Naive thymus-derived CD4-positive, alpha-beta T cell (primary cell): ENCODE data around the gene PPP1R1B. TPM values are rescaled to one million over a fixed set of nuclear protein-coding genes. Genes with fewer than 3 reads are reported as not detected.
"Not testable (repeated sequence)": the region's sequence is repeated elsewhere in the genome, so short reads cannot be mapped to it uniquely, and the experiment has no call there.

ENCODE experiments used
- ATAC-seq: fragments of 150-1000 bp; cut with Tn5 transposase; 2 replicates; pipeline ENCODE4 v1.10.0; 2021; ENCODE audit warnings: mild to moderate bottlenecking, moderate library complexity
- CTCF ChIA-PET: fragments of 350-600 bp; sonication (Branson Sonifier 250); formaldehyde crosslinking; loops from one replicate; lab custom pipeline; 2021; ENCODE audit warnings: antibody characterized with exemption; lab: Charles Lee
- POLR2A ChIA-PET: fragments of 350-600 bp; sonication (Branson Sonifier 250); formaldehyde crosslinking; loops from one replicate; lab custom pipeline; 2021; ENCODE audit warnings: antibody characterized with exemption, inconsistent platforms; lab: Charles Lee
- DNase-seq, 9 donors: peaks; one replicate each; pipeline versions ENCODE4 v3.0.0 to v3.0.0-alpha.2; 2020 to 2022; ENCODE audit warnings: mixed read lengths in 1 of 9
- H3K27ac ChIP-seq: one replicate; pipeline ENCODE4 v1.7.0; 2013; ENCODE audit warnings: mild to moderate bottlenecking, low read depth, low read length, moderate library complexity
- H3K27me3 ChIP-seq, 2 donors: one replicate each; pipeline ENCODE4 v1.7.0; 2013; ENCODE audit warnings: low read length in 2 of 2, mild to moderate bottlenecking in 2 of 2, moderate library complexity in 2 of 2; ENCODE audit not compliant: control insufficient read depth in 2 of 2, insufficient read depth in 2 of 2
- H3K36me3 ChIP-seq, 3 experiments: 1 replicate in 2 of 3; 2 replicates in 1 of 3; pipeline ENCODE4 v1.7.0; 2013; ENCODE audit warnings: low read length in 3 of 3, mild to moderate bottlenecking in 3 of 3, moderate library complexity in 1 of 3; ENCODE audit not compliant: insufficient read depth in 3 of 3, control insufficient read depth in 2 of 3
- H3K4me1 ChIP-seq, 2 donors: one replicate each; pipeline ENCODE4 v1.7.0; 2013; ENCODE audit warnings: low read length in 2 of 2, mild to moderate bottlenecking in 2 of 2, moderate library complexity in 1 of 2; ENCODE audit not compliant: control insufficient read depth in 2 of 2, insufficient read depth in 2 of 2
- H3K4me3 ChIP-seq: 2 replicates; pipeline ENCODE4 v1.7.0; 2013; ENCODE audit warnings: mild to moderate bottlenecking, low read length
- H3K9me3 ChIP-seq, 3 experiments: 1 replicate in 2 of 3; 2 replicates in 1 of 3; pipeline ENCODE4 v1.7.0; 2013; ENCODE audit warnings: low read length in 3 of 3; ENCODE audit not compliant: control insufficient read depth in 2 of 3
- H3K27ac Mint-ChIP-seq, 9 donors: one replicate each; pipeline ENCODE4 v1.8.0; 2020 to 2022; ENCODE audit warnings: mixed read lengths in 9 of 9, mild to moderate bottlenecking in 8 of 9, moderate library complexity in 5 of 9, inconsistent platforms in 2 of 9
- H3K27me3 Mint-ChIP-seq, 5 donors: one replicate each; pipeline ENCODE4 v1.8.0; 2021 to 2022; ENCODE audit warnings: mixed read lengths in 5 of 5, mild to moderate bottlenecking in 1 of 5
- H3K36me3 Mint-ChIP-seq, 5 donors: one replicate each; pipeline ENCODE4 v1.8.0; 2020 to 2022; ENCODE audit warnings: mixed read lengths in 5 of 5, mild to moderate bottlenecking in 3 of 5, inconsistent platforms in 1 of 5
- H3K4me1 Mint-ChIP-seq, 7 donors: one replicate each; pipeline ENCODE4 v1.8.0; 2020 to 2022; ENCODE audit warnings: mixed read lengths in 7 of 7, mild to moderate bottlenecking in 3 of 7, inconsistent platforms in 1 of 7
- H3K4me3 Mint-ChIP-seq, 10 donors: one replicate each; pipeline ENCODE4 v1.8.0; 2020 to 2022; ENCODE audit warnings: mild to moderate bottlenecking in 10 of 10, mixed read lengths in 10 of 10, moderate library complexity in 6 of 10, inconsistent platforms in 2 of 10
- H3K9me3 Mint-ChIP-seq, 11 donors: one replicate each; pipeline ENCODE4 v1.8.0; 2020 to 2022; ENCODE audit warnings: mixed read lengths in 11 of 11, mild to moderate bottlenecking in 4 of 11, inconsistent platforms in 1 of 11, moderate library complexity in 1 of 11
- intact Hi-C, 2 donors: fragments of 100-400 bp; cut with micrococcal nuclease; formaldehyde crosslinking; loops; one replicate each; pipeline ENCODE4 v1.15.1; 2023
- polyA plus RNA-seq, 2 donors: library from polyadenylated mRNA; unstranded; fragments of 300-500 nt; fragmentation: Illumina TruSeq; gene quantifications; one replicate each; pipeline ENCODE4 v1.2.3, GENCODE V29; 2021
- total RNA-seq, 6 experiments: library from RNA in 5 of 6; stranded (reverse) in 5 of 6; gene quantifications; 1 replicate in 5 of 6; 2 replicates in 1 of 6; pipeline ENCODE4 v1.2.3 and lab custom pipeline; 2021 to 2026

PPP1R1B gene
- total and polyA plus RNA-seq, 7 experiments from 2014 or later = not detected

- H3K4me3 ChIP-seq = no peak overlapping the region
- no peak for DNase-seq
- H3K36me3 Mint-ChIP-seq = peaks cover 0 to 27% (median 5%) of the 10 kb centered on the region in 5 donors
- no peak for ATAC-seq
- H3K4me3 Mint-ChIP-seq = no peak overlapping the region
- H3K36me3 ChIP-seq = no peaks in the 10 kb centered on the region
- intact Hi-C loops = no loop called here
- H3K27ac Mint-ChIP-seq = no peak overlapping the region
- peaks cover 0 to 3% (median 0%) of the 10 kb centered on the region in 11 donors for H3K9me3 Mint-ChIP-seq
- no peaks in the 10 kb centered on the region for H3K27me3 ChIP-seq
- H3K4me1 ChIP-seq = no peaks in the 10 kb centered on the region
- H3K4me1 Mint-ChIP-seq = no peaks in the 10 kb centered on the region
- H3K9me3 ChIP-seq = no peaks in the 10 kb centered on the region
- H3K27me3 Mint-ChIP-seq = peaks cover 0 to 14% (median 4%) of the 10 kb centered on the region in 5 donors
- H3K27ac ChIP-seq = no peak overlapping the region
- POLR2A ChIA-PET = no interaction called here
- CTCF ChIA-PET = no interaction called here
These were observed 44.1 kb upstream of the PPP1R1B start for GRCh38 chr17:39582658-39583057.

- H3K4me3 ChIP-seq, H3K4me1 Mint-ChIP-seq, POLR2A ChIA-PET, H3K27ac Mint-ChIP-seq, H3K36me3 ChIP-seq, DNase-seq, H3K27me3 ChIP-seq, ATAC-seq, H3K27ac ChIP-seq, H3K9me3 ChIP-seq, H3K4me1 ChIP-seq, intact Hi-C loops, H3K4me3 Mint-ChIP-seq: not testable (repeated sequence)
- H3K27me3 Mint-ChIP-seq = peaks cover 33 to 59% (median 49%) of the 10 kb centered on the region in 5 donors
- peaks cover 0 to 16% (median 3%) of the 10 kb centered on the region in 11 donors for H3K9me3 Mint-ChIP-seq
- CTCF ChIA-PET = interaction anchor here (0.6 kb wide), 1 partner anchor 116 kb away, joined by 3 read pairs; no protein-coding TSS in a partner anchor
- H3K36me3 Mint-ChIP-seq = peaks cover 1 to 12% (median 5%) of the 10 kb centered on the region in 5 donors
These were observed 36.6 kb upstream of the PPP1R1B start for GRCh38 chr17:39590180-39590579.

- Histone ChIP-seq H3K27me3 (peaks cover 0 to 7% of the 10 kb centered on the region in 2 donors), H3K4me1 (no peaks in the 10 kb centered on the region), H3K36me3 (no peaks in the 10 kb centered on the region), H3K9me3 (no peaks in the 10 kb centered on the region), H3K27ac (no peak overlapping the region), H3K4me3 (no peak overlapping the region)
- intact Hi-C loops = no loop called here
- ATAC-seq (no peak), DNase-seq (peak in 1 of 9 donors; percentile 34)
- H3K36me3 Mint-ChIP-seq = peaks cover 1 to 12% (median 5%) of the 10 kb centered on the region in 5 donors
- ChIA-PET POLR2A (interaction anchor here (1.2 kb wide), 1 partner anchor 48 kb away, joined by 4 read pairs; no protein-coding TSS in a partner anchor), CTCF (no interaction called here)
- H3K4me3 Mint-ChIP-seq = no peak overlapping the region
- peaks cover 0 to 12% (median 8%) of the 10 kb centered on the region in 7 donors for H3K4me1 Mint-ChIP-seq
- no peak overlapping the region for H3K27ac Mint-ChIP-seq
- H3K27me3 Mint-ChIP-seq = peaks cover 49 to 80% (median 67%) of the 10 kb centered on the region in 5 donors
- peaks cover 0 to 16% (median 4%) of the 10 kb centered on the region in 11 donors for H3K9me3 Mint-ChIP-seq
These were observed 34.5 kb upstream of the PPP1R1B start for GRCh38 chr17:39591958-39592954.

- POLR2A ChIA-PET = interaction anchor here (1.2 kb wide), 1 partner anchor 50 kb away, joined by 4 read pairs; no protein-coding TSS in a partner anchor
- no peak overlapping the region for H3K27ac Mint-ChIP-seq
- no peaks in the 10 kb centered on the region for H3K36me3 ChIP-seq
- DNase-seq (no peak), ATAC-seq (no peak)
- H3K4me3 Mint-ChIP-seq = no peak overlapping the region
- intact Hi-C loops = no loop called here
- no peak overlapping the region for H3K4me3 ChIP-seq
- H3K4me1 ChIP-seq = peaks cover 0 to 6% of the 10 kb centered on the region in 2 donors
- H3K4me1 Mint-ChIP-seq = peaks cover 3 to 24% (median 16%) of the 10 kb centered on the region in 7 donors
- peaks cover 0 to 12% of the 10 kb centered on the region in 2 donors for H3K27me3 ChIP-seq
- H3K27me3 Mint-ChIP-seq = peaks cover 59 to 85% (median 75%) of the 10 kb centered on the region in 5 donors
- H3K36me3 Mint-ChIP-seq = peaks cover 1 to 8% (median 5%) of the 10 kb centered on the region in 5 donors
- peaks cover 0 to 16% (median 4%) of the 10 kb centered on the region in 11 donors for H3K9me3 Mint-ChIP-seq
- H3K27ac ChIP-seq = no peak overlapping the region
- H3K9me3 ChIP-seq = no peaks in the 10 kb centered on the region
- CTCF ChIA-PET = interaction anchor here (0.9 kb wide), 1 partner anchor 60 kb away, joined by 3 read pairs; no protein-coding TSS in a partner anchor
These were observed 33.4 kb upstream of the PPP1R1B start for GRCh38 chr17:39593371-39593770.

- peaks cover 0 to 22% of the 10 kb centered on the region in 2 donors for H3K4me1 ChIP-seq
- H3K36me3 Mint-ChIP-seq = peaks cover 0 to 8% (median 1%) of the 10 kb centered on the region in 5 donors
- H3K27me3 ChIP-seq = peaks cover 5 to 32% of the 10 kb centered on the region in 2 donors
- no peaks in the 10 kb centered on the region for H3K36me3 ChIP-seq
- CTCF ChIA-PET = interaction anchor here (1.3 kb wide), 1 partner anchor 41 kb away, joined by 3 read pairs; no protein-coding TSS in a partner anchor
- H3K4me1 Mint-ChIP-seq = peaks cover 5 to 33% (median 20%) of the 10 kb centered on the region in 7 donors
- H3K4me3 Mint-ChIP-seq = no peak overlapping the region
- DNase-seq = no peak
- intact Hi-C loops = no loop called here
- POLR2A ChIA-PET = interaction anchor here (0.8 to 2.0 kb wide), 2 partner anchors 10 to 22 kb away, joined by 3 to 5 read pairs; no protein-coding TSS in a partner anchor
- peaks cover 0 to 16% (median 4%) of the 10 kb centered on the region in 11 donors for H3K9me3 Mint-ChIP-seq
- no peak overlapping the region for H3K27ac ChIP-seq
- peaks cover 73 to 83% (median 78%) of the 10 kb centered on the region in 5 donors for H3K27me3 Mint-ChIP-seq
- H3K9me3 ChIP-seq = no peaks in the 10 kb centered on the region
- no peak overlapping the region for H3K27ac Mint-ChIP-seq
- no peak for ATAC-seq
- H3K4me3 ChIP-seq = no peak overlapping the region
These were observed 31.5 kb upstream of the PPP1R1B start for GRCh38 chr17:39595294-39595693.

- Mint-ChIP-seq H3K27ac (peak overlapping the region in 1 of 9 donors; percentile 77), H3K4me3 (peak overlapping the region in 2 of 10 donors; percentile 39 to 56), H3K27me3 (peaks cover 81 to 84% (median 83%) of the 10 kb centered on the region in 5 donors), H3K4me1 (peaks cover 5 to 33% (median 20%) of the 10 kb centered on the region in 7 donors), H3K9me3 (peaks cover 0 to 16% (median 4%) of the 10 kb centered on the region in 11 donors), H3K36me3 (peaks cover 0 to 8% (median 1%) of the 10 kb centered on the region in 5 donors)
- no peak overlapping the region for H3K27ac ChIP-seq
- ChIA-PET POLR2A (interaction anchor here (0.6 to 2.0 kb wide), 3 partner anchors 10 to 88 kb away, joined by 3 to 5 read pairs (median 3); no protein-coding TSS in a partner anchor), CTCF (interaction anchor here (0.7 to 1.3 kb wide), 2 partner anchors 42 to 57 kb away, joined by 3 read pairs; no protein-coding TSS in a partner anchor)
- H3K4me3 ChIP-seq = no peak overlapping the region
- H3K36me3 ChIP-seq = no peaks in the 10 kb centered on the region
- peaks cover 0 to 22% of the 10 kb centered on the region in 2 donors for H3K4me1 ChIP-seq
- DNase-seq (no peak), ATAC-seq (no peak)
- peaks cover 8 to 36% of the 10 kb centered on the region in 2 donors for H3K27me3 ChIP-seq
- H3K9me3 ChIP-seq = no peaks in the 10 kb centered on the region
- intact Hi-C loops = no loop called here
These were observed 30.7 kb upstream of the PPP1R1B start for GRCh38 chr17:39595928-39596510.
